Fibroblast of lung (primary cell): Measurements from ENCODE around the gene ECI1. TPM values are rescaled to one million over a fixed set of nuclear protein-coding genes. Genes with fewer than 3 reads are reported as not detected.

ENCODE experiments used
- DNase-seq, 2 donors: peaks; one replicate each; pipeline versions ENCODE4 v3.0.0 to v3.0.0-alpha.2; 2010; ENCODE audit warnings: low read depth in 2 of 2
- H2AFZ ChIP-seq: 2 replicates; pipeline ENCODE4 v1.5.1; 2012; ENCODE audit warnings: low read length, control low read depth, inconsistent platforms
- H3K27ac ChIP-seq: 2 replicates; pipeline ENCODE4 v1.5.1; 2011; ENCODE audit warnings: low read length, control low read depth; ENCODE audit not compliant: insufficient read depth
- H3K27me3 ChIP-seq: 2 replicates; pipeline ENCODE4 v1.5.1; 2011; ENCODE audit warnings: mild to moderate bottlenecking, low read length; ENCODE audit not compliant: control insufficient read depth, insufficient read depth
- H3K36me3 ChIP-seq: 2 replicates; pipeline ENCODE4 v1.5.1; 2011; ENCODE audit warnings: low read length; ENCODE audit not compliant: control insufficient read depth, insufficient read depth
- H3K4me1 ChIP-seq: 2 replicates; pipeline ENCODE4 v1.5.1; 2011; ENCODE audit warnings: low read length; ENCODE audit not compliant: control insufficient read depth, insufficient read depth; ENCODE audit errors: extremely low read depth
- H3K4me2 ChIP-seq: 2 replicates; pipeline ENCODE4 v1.5.1; 2011; ENCODE audit warnings: low read length, control low read depth; ENCODE audit not compliant: insufficient read depth; ENCODE audit errors: extremely low read depth
- H3K4me3 ChIP-seq, 4 experiments: fragments of 200-600 bp in 1 of 4; sonication (generic) in 1 of 4; replicated peaks in 1 of 4; 2 replicates each; pipeline ENCODE4 v1.5.1; 2011 to 2016; ENCODE audit warnings: low read length in 4 of 4, low read depth in 3 of 4, mild to moderate bottlenecking in 3 of 4, control low read depth in 2 of 4, inconsistent platforms in 1 of 4, mixed read lengths in 1 of 4; ENCODE audit not compliant: insufficient read depth in 1 of 4; ENCODE audit errors: control extremely low read depth in 1 of 4
- H3K79me2 ChIP-seq: 2 replicates; pipeline ENCODE4 v1.5.1; 2012; ENCODE audit warnings: mild to moderate bottlenecking, low read length, inconsistent platforms; ENCODE audit not compliant: control insufficient read depth, insufficient read depth
- H3K9ac ChIP-seq: 2 replicates; pipeline ENCODE4 v1.5.1; 2011; ENCODE audit warnings: mild to moderate bottlenecking, low read length, control low read depth; ENCODE audit not compliant: insufficient read depth
- H3K9me3 ChIP-seq: 2 replicates; pipeline ENCODE4 v1.5.1; 2012; ENCODE audit warnings: low read depth, low read length; ENCODE audit not compliant: control insufficient read depth, insufficient read depth
- H4K20me1 ChIP-seq: 2 replicates; pipeline ENCODE4 v1.5.1; 2011; ENCODE audit warnings: low read length; ENCODE audit not compliant: control insufficient read depth, insufficient read depth; ENCODE audit errors: extremely low read depth
- EZH2 ChIP-seq: IDR thresholded peaks from 2 replicates; pipeline ENCODE4 v1.5.1; 2012; ENCODE audit warnings: low read length, control low read depth, mild to moderate bottlenecking; ENCODE audit errors: missing control alignments
- polyA plus RNA-seq, 2 donors: library from polyadenylated mRNA; depleted of rRNA in 1 of 2; stranded (reverse) in 1 of 2; unstranded in 1 of 2; fragments of >200 nt; gene quantifications; 2 replicates each; pipeline ENCODE4 v1.2.1, GENCODE V29; 2011 to 2012; ENCODE audit warnings: missing spikeins in 1 of 2
- total RNA-seq: library from RNA; depleted of rRNA; stranded (reverse); fragments of >200 nt; gene quantifications from 2 replicates; pipeline ENCODE4 v1.2.1, GENCODE V29; 2014
- TF ChIP-seq, protein P1 (sequence below), 2 donors: IDR thresholded peaks in 1 of 2; conservative IDR thresholded peaks in 1 of 2; 1 replicate in 1 of 2; 2 replicates in 1 of 2; pipeline ENCODE4 v1.5.1; 2011 to 2012; ENCODE audit warnings: low read length in 2 of 2, control low read depth in 1 of 2, inconsistent platforms in 1 of 2, low read depth in 1 of 2, mild to moderate bottlenecking in 1 of 2

ECI1 gene
- total and polyA plus RNA-seq, 2 donors (not counting 1 experiment from before 2014, with no cell fraction given) = 18.8 to 35.8 TPM

- no peak for TF ChIP-seq EZH2
- TF ChIP-seq, protein P1, sequence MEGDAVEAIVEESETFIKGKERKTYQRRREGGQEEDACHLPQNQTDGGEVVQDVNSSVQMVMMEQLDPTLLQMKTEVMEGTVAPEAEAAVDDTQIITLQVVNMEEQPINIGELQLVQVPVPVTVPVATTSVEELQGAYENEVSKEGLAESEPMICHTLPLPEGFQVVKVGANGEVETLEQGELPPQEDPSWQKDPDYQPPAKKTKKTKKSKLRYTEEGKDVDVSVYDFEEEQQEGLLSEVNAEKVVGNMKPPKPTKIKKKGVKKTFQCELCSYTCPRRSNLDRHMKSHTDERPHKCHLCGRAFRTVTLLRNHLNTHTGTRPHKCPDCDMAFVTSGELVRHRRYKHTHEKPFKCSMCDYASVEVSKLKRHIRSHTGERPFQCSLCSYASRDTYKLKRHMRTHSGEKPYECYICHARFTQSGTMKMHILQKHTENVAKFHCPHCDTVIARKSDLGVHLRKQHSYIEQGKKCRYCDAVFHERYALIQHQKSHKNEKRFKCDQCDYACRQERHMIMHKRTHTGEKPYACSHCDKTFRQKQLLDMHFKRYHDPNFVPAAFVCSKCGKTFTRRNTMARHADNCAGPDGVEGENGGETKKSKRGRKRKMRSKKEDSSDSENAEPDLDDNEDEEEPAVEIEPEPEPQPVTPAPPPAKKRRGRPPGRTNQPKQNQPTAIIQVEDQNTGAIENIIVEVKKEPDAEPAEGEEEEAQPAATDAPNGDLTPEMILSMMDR (conservative IDR thresholded peaks at IDR 0.05 in 1 of 2, IDR thresholded peaks at IDR 0.05 in 1 of 2; ENCODE audit: low read depth in 1 of 2, low read length in 2 of 2) = no peak
- Histone ChIP-seq H2AFZ (no peak overlapping the region), H3K4me2 (no peak overlapping the region), H3K27ac (no peak overlapping the region), H3K36me3 (peaks cover 27% of the 10 kb centered on the region), H3K4me3 (no peak overlapping the region), H3K79me2 (peaks cover 11% of the 10 kb centered on the region), H3K9ac (no peak overlapping the region), H3K4me1 (peaks cover 7% of the 10 kb centered on the region), H4K20me1 (no peaks in the 10 kb centered on the region), H3K9me3 (no peaks in the 10 kb centered on the region), H3K27me3 (no peaks in the 10 kb centered on the region)
- no peak for DNase-seq
These were observed 43.5 kb downstream of the ECI1 start for GRCh38 chr16:2207872-2208271.

DNA sequence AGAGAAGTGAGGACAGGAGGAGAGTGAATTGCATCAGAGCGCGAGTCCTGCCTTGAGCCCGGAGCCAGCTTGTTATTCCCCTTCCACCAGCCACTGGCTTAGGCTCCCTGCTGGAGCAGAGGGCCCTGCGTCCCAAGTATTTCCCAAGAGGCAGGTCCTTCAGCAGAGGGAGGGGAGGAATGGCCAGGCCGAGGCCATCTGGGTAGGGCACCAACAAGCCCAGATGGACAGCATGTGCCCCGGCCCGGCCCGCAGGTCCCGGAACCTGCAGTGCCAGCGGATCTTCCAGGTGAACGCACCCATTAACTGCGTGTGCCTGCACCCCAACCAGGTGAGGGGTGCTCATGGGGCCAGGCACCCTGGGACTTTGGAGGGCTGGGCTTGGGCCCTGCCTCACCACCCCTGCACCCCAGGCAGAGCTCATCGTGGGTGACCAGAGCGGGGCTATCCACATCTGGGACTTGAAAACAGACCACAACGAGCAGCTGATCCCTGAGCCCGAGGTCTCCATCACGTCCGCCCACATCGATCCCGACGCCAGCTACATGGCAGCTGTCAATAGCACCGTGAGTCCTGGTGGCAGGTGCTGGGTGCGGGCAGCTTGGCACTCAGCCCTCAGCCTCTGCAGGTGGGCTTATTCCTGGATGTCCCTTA is 44.5 kb downstream of the ECI1 start:
- DNase-seq = no peak
- H3K27ac ChIP-seq = no peak overlapping the region
- TF ChIP-seq, protein P1 (conservative IDR thresholded peaks at IDR 0.05 in 1 of 2, IDR thresholded peaks at IDR 0.05 in 1 of 2; ENCODE audit: low read depth in 1 of 2, low read length in 2 of 2) = no peak
- TF ChIP-seq EZH2 = no peak
- peaks cover 25% of the 10 kb centered on the region for H3K36me3 ChIP-seq
- no peaks in the 10 kb centered on the region for H4K20me1 ChIP-seq
- H3K9me3 ChIP-seq = no peaks in the 10 kb centered on the region
- no peak overlapping the region for H3K4me3 ChIP-seq
- H3K4me1 ChIP-seq = peaks cover 2% of the 10 kb centered on the region
- H3K4me2 ChIP-seq = no peak overlapping the region
- no peak overlapping the region for H3K9ac ChIP-seq
- H3K27me3 ChIP-seq = no peaks in the 10 kb centered on the region
- H3K79me2 ChIP-seq = peaks cover 7% of the 10 kb centered on the region
- no peak overlapping the region for H2AFZ ChIP-seq

DNA sequence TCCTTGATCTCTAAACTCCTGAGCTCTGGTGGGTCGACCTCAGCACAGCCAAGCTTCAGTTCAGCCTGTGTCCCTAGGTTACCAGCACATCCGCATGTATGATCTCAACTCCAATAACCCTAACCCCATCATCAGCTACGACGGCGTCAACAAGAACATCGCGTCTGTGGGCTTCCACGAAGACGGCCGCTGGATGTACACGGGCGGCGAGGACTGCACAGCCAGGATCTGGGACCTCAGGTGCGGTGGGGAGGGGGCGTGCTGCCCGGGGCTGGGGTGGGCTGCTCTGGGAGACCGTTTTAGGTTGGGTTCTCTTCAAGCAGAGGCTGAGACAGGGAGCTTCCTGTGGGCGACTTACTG is 45.0 kb downstream of the ECI1 start:
- no peaks in the 10 kb centered on the region for H4K20me1 ChIP-seq
- DNase-seq = no peak
- peak overlapping the region; percentile 62 to 83 (median 75) for H3K4me3 ChIP-seq
- H3K4me2 ChIP-seq = peak overlapping the region; percentile 92
- H3K4me1 ChIP-seq = peaks cover 2% of the 10 kb centered on the region
- H3K9ac ChIP-seq = no peak overlapping the region
- H2AFZ ChIP-seq = no peak overlapping the region
- no peaks in the 10 kb centered on the region for H3K27me3 ChIP-seq
- no peaks in the 10 kb centered on the region for H3K9me3 ChIP-seq
- peak overlapping the region; percentile 84 for H3K27ac ChIP-seq
- H3K36me3 ChIP-seq = peaks cover 25% of the 10 kb centered on the region
- H3K79me2 ChIP-seq = peaks cover 7% of the 10 kb centered on the region
- TF ChIP-seq EZH2 = no peak
- TF ChIP-seq, protein P1 (conservative IDR thresholded peaks at IDR 0.05 in 1 of 2, IDR thresholded peaks at IDR 0.05 in 1 of 2; ENCODE audit: low read depth in 1 of 2, low read length in 2 of 2) = no peak
